Hepatocyte (in vitro differentiated cells): ENCODE results near the gene ADAMTS12.

Experiments used
- CTCF ChIP-seq: fragments of 200-600 bp; sonication (generic); IDR thresholded peaks from 2 replicates; pipeline ENCODE4 v1.5.1; 2016; ENCODE audit warnings: antibody characterized with exemption, mild to moderate bottlenecking; ENCODE audit not compliant: poor library complexity
- EZH2 ChIP-seq: fragments of 200-600 bp; sonication (generic); IDR thresholded peaks from 2 replicates; pipeline ENCODE4 v1.6.1; 2016; ENCODE audit warnings: antibody characterized with exemption, mild to moderate bottlenecking, borderline replicate concordance

- TF ChIP-seq EZH2 (no peak), CTCF (no peak)
Measured at GRCh38 chr5:33696411-33696810, 195.4 kb downstream of the ADAMTS12 start.
